Suprapubic skin (tissue), 4 donors: Measurements from ENCODE around the gene ATXN7. TPM values are rescaled to one million over a fixed set of nuclear protein-coding genes. Genes with fewer than 3 reads are reported as not detected.
A peak's percentile ranks its signal among the peaks of the same experiment; 100 is the strongest.

Experiments used
- DNase-seq, 2 donors: peaks; one replicate each; pipeline ENCODE4 v3.0.0-alpha.2; 2019; ENCODE audit warnings: low spot score in 2 of 2
- H3K27ac ChIP-seq: fragments of 200-600 bp; sonication (generic); one replicate; pipeline ENCODE4 v1.5.1; 2019
- H3K27me3 ChIP-seq: fragments of 200-600 bp; sonication (generic); one replicate; pipeline ENCODE4 v1.5.1; 2019
- H3K36me3 ChIP-seq: fragments of 200-600 bp; sonication (generic); one replicate; pipeline ENCODE4 v1.5.1; 2019
- H3K4me1 ChIP-seq: fragments of 200-600 bp; sonication (generic); one replicate; pipeline ENCODE4 v1.5.1; 2019
- H3K4me3 ChIP-seq: fragments of 200-600 bp; sonication (generic); one replicate; pipeline ENCODE4 v1.5.1; 2019; ENCODE audit warnings: mild to moderate bottlenecking
- H3K9me3 ChIP-seq: fragments of 200-600 bp; sonication (generic); one replicate; pipeline ENCODE4 v1.5.1; 2019
- CTCF ChIP-seq, 2 donors: fragments of 200-600 bp in 1 of 2; fragments of 450-650 bp in 1 of 2; sonication (generic) in 1 of 2; IDR thresholded peaks; one replicate each; pipeline ENCODE4 v1.5.1; 2016 to 2019; ENCODE audit warnings: antibody characterized with exemption in 2 of 2, mild to moderate bottlenecking in 1 of 2, moderate library complexity in 1 of 2
- EP300 ChIP-seq: sonication (generic); formaldehyde crosslinking; IDR thresholded peaks from one replicate; pipeline ENCODE4 v1.6.1; 2017; ENCODE audit warnings: antibody characterized with exemption
- POLR2A ChIP-seq, 2 donors: fragments of 450-650 bp; IDR thresholded peaks; one replicate each; pipeline ENCODE4 v1.6.1; 2017; ENCODE audit warnings: antibody characterized with exemption in 2 of 2, mild to moderate bottlenecking in 2 of 2, moderate library complexity in 2 of 2
- POLR2AphosphoS5 ChIP-seq, 3 donors: sonication (generic); formaldehyde crosslinking; IDR thresholded peaks; one replicate each; pipeline ENCODE4 v1.6.1; 2017; ENCODE audit warnings: antibody characterized with exemption in 3 of 3
- WGBS: methylation state at CpG from one replicate; pipeline ENCODE4 v1.1.5; 2018; 5-methylcytosine and 5-hydroxymethylcytosine counted together
- total RNA-seq, 4 donors: library from RNA; depleted of rRNA; stranded (reverse); fragments of >200 nt; gene quantifications; one replicate each; pipeline ENCODE4 v1.1.0, GENCODE V29; 2016

Gene ATXN7
- total RNA-seq, 4 donors from 2014 or later: 22.9 to 101 (median 44.2) TPM

GRCh38 chr3:63976161-63976871 is 112.6 kb downstream of the ATXN7 start:
- no peaks in the 10 kb centered on the region for H3K9me3 ChIP-seq
- 63% methylated on average over 4 of the region's 4 CpGs for WGBS
- peaks cover 14% of the 10 kb centered on the region for H3K36me3 ChIP-seq
- peaks cover 60% of the 10 kb centered on the region for H3K4me1 ChIP-seq
- no peak for TF ChIP-seq POLR2A (IDR thresholded peaks at IDR 0.05)
- TF ChIP-seq POLR2AphosphoS5 (IDR thresholded peaks at IDR 0.05): peak; percentile 73 to 97 (median 89)
- no peak for TF ChIP-seq EP300
- TF ChIP-seq CTCF (IDR thresholded peaks at IDR 0.05): no peak
- H3K4me3 ChIP-seq: peak overlapping the region; percentile 11
- peak overlapping the region; percentile 81 for H3K27ac ChIP-seq
- no peak for DNase-seq
- no peaks in the 10 kb centered on the region for H3K27me3 ChIP-seq

GRCh38 chr3:63976872-63977200 is 113.2 kb downstream of the ATXN7 start:
- peaks cover 19% of the 10 kb centered on the region for H3K36me3 ChIP-seq
- peaks cover 57% of the 10 kb centered on the region for H3K4me1 ChIP-seq
- DNase-seq: no peak
- no peak for TF ChIP-seq CTCF (IDR thresholded peaks at IDR 0.05)
- TF ChIP-seq POLR2AphosphoS5 (IDR thresholded peaks at IDR 0.05): no peak
- TF ChIP-seq EP300: no peak
- no peak for TF ChIP-seq POLR2A (IDR thresholded peaks at IDR 0.05)
- no peaks in the 10 kb centered on the region for H3K27me3 ChIP-seq
- H3K4me3 ChIP-seq: no peak overlapping the region
- no peaks in the 10 kb centered on the region for H3K9me3 ChIP-seq
- WGBS: 83% methylated on average over 2 of the region's 2 CpGs
- peak overlapping the region; percentile 81 for H3K27ac ChIP-seq

- Histone ChIP-seq H3K27ac (peak overlapping the region; percentile 81), H3K9me3 (no peaks in the 10 kb centered on the region), H3K27me3 (no peaks in the 10 kb centered on the region), H3K4me3 (no peak overlapping the region), H3K36me3 (peaks cover 30% of the 10 kb centered on the region), H3K4me1 (peaks cover 52% of the 10 kb centered on the region)
- TF ChIP-seq POLR2AphosphoS5 (IDR thresholded peaks at IDR 0.05): no peak
- no peak for TF ChIP-seq EP300
- TF ChIP-seq POLR2A (IDR thresholded peaks at IDR 0.05): no peak
- no peak for TF ChIP-seq CTCF (IDR thresholded peaks at IDR 0.05)
- DNase-seq: no peak
- WGBS: 41% methylated on average over 4 of the region's 4 CpGs
Observed at GRCh38 chr3:63977893-63978292, 114.2 kb downstream of the ATXN7 start.

GRCh38 chr3:63979093-63979885 is 115.6 kb downstream of the ATXN7 start:
- TF ChIP-seq POLR2A (IDR thresholded peaks at IDR 0.05) (no peak), CTCF (IDR thresholded peaks at IDR 0.05) (no peak), POLR2AphosphoS5 (IDR thresholded peaks at IDR 0.05) (no peak), EP300 (no peak)
- Histone ChIP-seq H3K27ac (no peak overlapping the region), H3K9me3 (no peaks in the 10 kb centered on the region), H3K4me1 (peaks cover 52% of the 10 kb centered on the region), H3K4me3 (no peak overlapping the region), H3K36me3 (peaks cover 41% of the 10 kb centered on the region), H3K27me3 (no peaks in the 10 kb centered on the region)
- WGBS: 48% methylated on average over 12 of the region's 12 CpGs
- no peak for DNase-seq

- H3K4me1 ChIP-seq: peaks cover 46% of the 10 kb centered on the region
- H3K9me3 ChIP-seq: no peaks in the 10 kb centered on the region
- no peaks in the 10 kb centered on the region for H3K27me3 ChIP-seq
- no peak overlapping the region for H3K4me3 ChIP-seq
- no peak overlapping the region for H3K27ac ChIP-seq
- TF ChIP-seq EP300: no peak
- no peak for TF ChIP-seq CTCF (IDR thresholded peaks at IDR 0.05)
- TF ChIP-seq POLR2AphosphoS5 (IDR thresholded peaks at IDR 0.05): no peak
- no peak for TF ChIP-seq POLR2A (IDR thresholded peaks at IDR 0.05)
- no peak for DNase-seq
- peaks cover 48% of the 10 kb centered on the region for H3K36me3 ChIP-seq
- 66% methylated on average over 2 of the region's 2 CpGs for WGBS
Observed at GRCh38 chr3:63980019-63980418, 116.4 kb downstream of the ATXN7 start.
